B cell (primary cell): Measurements from ENCODE around the gene RBM20. TPM values are rescaled to one million over a fixed set of nuclear protein-coding genes. Genes with fewer than 3 reads are reported as not detected.

Experiments
- ATAC-seq: fragments of 200-7000 bp; cut with Tn5 transposase; one replicate; pipeline ENCODE4 v1.10.0; 2021; ENCODE audit warnings: low read depth, mild to moderate bottlenecking, moderate number of reproducible peaks, moderate library complexity
- CTCF ChIA-PET: fragments of 350-600 bp; sonication (Branson Sonifier 250); formaldehyde crosslinking; loops from one replicate; lab custom pipeline; 2021; ENCODE audit warnings: antibody characterized with exemption, inconsistent platforms; lab: Charles Lee
- POLR2A ChIA-PET: fragments of 350-600 bp; sonication (Branson Sonifier 250); formaldehyde crosslinking; loops from one replicate; lab custom pipeline; 2021; ENCODE audit warnings: antibody characterized with exemption; lab: Charles Lee
- DNase-seq: peaks from one replicate; pipeline ENCODE4 v3.0.0; 2013
- H2AFZ ChIP-seq: 2 replicates; pipeline ENCODE4 v1.6.1; 2012; ENCODE audit warnings: mild to moderate bottlenecking, low read depth, low read length; ENCODE audit not compliant: insufficient read depth, poor library complexity, severe bottlenecking
- H3K27ac ChIP-seq, 2 donors: 1 replicate in 1 of 2; 2 replicates in 1 of 2; pipeline ENCODE4 v1.5.1; 2012 to 2013; ENCODE audit warnings: low read length in 2 of 2, mild to moderate bottlenecking in 2 of 2, moderate library complexity in 1 of 2
- H3K27me3 ChIP-seq, 4 experiments: fragments of 200-600 bp in 1 of 4; sonication (generic) in 1 of 4; replicated peaks in 1 of 4; 1 replicate in 2 of 4; 2 replicates in 2 of 4; pipeline versions ENCODE4 v1.6.1 to v1.7.0; 2013 to 2016; ENCODE audit warnings: low read length in 3 of 4, mild to moderate bottlenecking in 2 of 4, mixed read lengths in 1 of 4, moderate library complexity in 1 of 4; ENCODE audit not compliant: insufficient read depth in 4 of 4, control insufficient read depth in 3 of 4; ENCODE audit errors: control extremely low read depth in 1 of 4
- H3K36me3 ChIP-seq, 2 experiments: replicated peaks in 1 of 2; 1 replicate in 1 of 2; 2 replicates in 1 of 2; pipeline versions ENCODE4 v1.6.1 to v1.7.1; 2013; ENCODE audit warnings: low read length in 1 of 2; ENCODE audit not compliant: insufficient read depth in 2 of 2, control insufficient read depth in 1 of 2; ENCODE audit errors: control extremely low read depth in 1 of 2, extremely low read depth in 1 of 2
- H3K4me1 ChIP-seq, 2 donors: fragments of 200-600 bp in 1 of 2; sonication (generic) in 1 of 2; 1 replicate in 1 of 2; 2 replicates in 1 of 2; pipeline versions ENCODE4 v1.5.1 to v1.6.1; 2013 to 2017; ENCODE audit warnings: low read length in 2 of 2; ENCODE audit not compliant: control insufficient read depth in 2 of 2, insufficient read depth in 2 of 2
- H3K4me2 ChIP-seq: replicated peaks from 2 replicates; pipeline ENCODE3; 2012; ENCODE audit warnings: mild to moderate bottlenecking, low read depth, low read length; ENCODE audit not compliant: poor library complexity, severe bottlenecking
- H3K4me3 ChIP-seq, 5 experiments: fragments of 200-600 bp in 1 of 5; sonication (generic) in 1 of 5; 1 replicate in 3 of 5; 2 replicates in 2 of 5; pipeline versions ENCODE4 v1.5.1 to v1.7.0; 2011 to 2016; ENCODE audit warnings: low read length in 4 of 5, mild to moderate bottlenecking in 4 of 5, low read depth in 2 of 5, control low read depth in 1 of 5, moderate library complexity in 1 of 5; ENCODE audit not compliant: insufficient read depth in 1 of 5; ENCODE audit errors: control extremely low read depth in 1 of 5, extremely low read depth in 1 of 5
- H3K79me2 ChIP-seq: fragments of 200-600 bp; sonication (generic); one replicate; pipeline ENCODE4 v1.6.0; 2016; ENCODE audit warnings: low read length; ENCODE audit not compliant: control insufficient read depth, insufficient read depth
- H3K9ac ChIP-seq: fragments of 200-600 bp; sonication (generic); 2 replicates; pipeline ENCODE4 v1.6.1; 2017; ENCODE audit warnings: mild to moderate bottlenecking, low read length, moderate library complexity
- H3K9me3 ChIP-seq, 3 donors: one replicate each; pipeline versions ENCODE4 v1.6.1 to v1.7.1; 2013; ENCODE audit warnings: low read length in 2 of 3; ENCODE audit not compliant: control insufficient read depth in 2 of 3, insufficient read depth in 1 of 3; ENCODE audit errors: control extremely low read depth in 1 of 3
- H4K20me1 ChIP-seq: 2 replicates; pipeline ENCODE4 v1.6.0; 2012; ENCODE audit warnings: mild to moderate bottlenecking, low read length; ENCODE audit not compliant: insufficient read depth, control insufficient read depth, poor library complexity, severe bottlenecking
- H3K27ac Mint-ChIP-seq: one replicate; pipeline ENCODE4 v1.8.0; 2021; ENCODE audit warnings: mixed read lengths
- H3K27me3 Mint-ChIP-seq: one replicate; pipeline ENCODE4 v1.8.0; 2021; ENCODE audit warnings: mixed read lengths
- H3K4me1 Mint-ChIP-seq: one replicate; pipeline ENCODE4 v1.8.0; 2021; ENCODE audit warnings: mixed read lengths
- H3K4me3 Mint-ChIP-seq: one replicate; pipeline ENCODE4 v1.8.0; 2021; ENCODE audit warnings: mixed read lengths
- H3K9me3 Mint-ChIP-seq: one replicate; pipeline ENCODE4 v1.8.0; 2022; ENCODE audit warnings: mixed read lengths; ENCODE audit not compliant: insufficient read depth
- EZH2 ChIP-seq: IDR thresholded peaks from 2 replicates; pipeline ENCODE4 v1.6.1; 2012; ENCODE audit warnings: borderline replicate concordance, low read depth, mild to moderate bottlenecking, moderate library complexity, low read length; ENCODE audit not compliant: insufficient read depth, poor library complexity, severe bottlenecking
- WGBS: methylation state at CpG from one replicate; pipeline ENCODE4 v1.1.5; 2013; ENCODE audit warnings: missing lambda C conversion rate; ENCODE audit not compliant: insufficient coverage; 5-methylcytosine and 5-hydroxymethylcytosine counted together
- intact Hi-C: fragments of 100-400 bp; cut with micrococcal nuclease; formaldehyde crosslinking; loops from one replicate; pipeline ENCODE4 v1.10.0; 2022
- polyA plus RNA-seq: library from polyadenylated mRNA; depleted of rRNA; stranded (reverse); fragments of >200 nt; gene quantifications from 2 replicates; pipeline ENCODE4 v1.2.3, GENCODE V29; 2012
- total RNA-seq, 2 donors: library from RNA; stranded (reverse); fragments of 120-200 nt in 1 of 2; gene quantifications; 1 replicate in 1 of 2; 2 replicates in 1 of 2; pipeline versions ENCODE4 v1.2.3 to v1.2.4, GENCODE V29; 2013 to 2022
- TF ChIP-seq, protein P1 (sequence below): fragments of 200-600 bp; IDR thresholded peaks from one replicate; pipeline ENCODE4 v1.8.0; 2022; ENCODE audit warnings: antibody characterized with exemption, mild to moderate bottlenecking

The RBM20 gene
- total and polyA plus RNA-seq, 2 donors (not counting 1 experiment from before 2014, with no cell fraction given) = not detected

GRCh38 chr10:110706690-110707098, 62.6 kb downstream of the RBM20 start:
- Histone ChIP-seq H3K9me3 (no peaks in the 10 kb centered on the region), H3K27me3 (no peaks in the 10 kb centered on the region), H4K20me1 (no peaks in the 10 kb centered on the region), H2AFZ (no peak overlapping the region), H3K4me2 (no peak overlapping the region), H3K79me2 (no peaks in the 10 kb centered on the region), H3K36me3 (no peaks in the 10 kb centered on the region), H3K4me1 (no peaks in the 10 kb centered on the region), H3K4me3 (no peak overlapping the region), H3K9ac (no peak overlapping the region), H3K27ac (no peak overlapping the region)
- Mint-ChIP-seq H3K27me3 (peaks cover 11% of the 10 kb centered on the region), H3K9me3 (no peaks in the 10 kb centered on the region), H3K4me1 (no peaks in the 10 kb centered on the region), H3K27ac (no peak overlapping the region), H3K4me3 (no peak overlapping the region)
- ChIA-PET CTCF (interaction anchor here (1.5 kb wide), 1 partner anchor 40 kb away, joined by 3 read pairs; no protein-coding TSS in a partner anchor), POLR2A (no interaction called here)
- intact Hi-C loops = no loop called here
- TF ChIP-seq, protein P1, sequence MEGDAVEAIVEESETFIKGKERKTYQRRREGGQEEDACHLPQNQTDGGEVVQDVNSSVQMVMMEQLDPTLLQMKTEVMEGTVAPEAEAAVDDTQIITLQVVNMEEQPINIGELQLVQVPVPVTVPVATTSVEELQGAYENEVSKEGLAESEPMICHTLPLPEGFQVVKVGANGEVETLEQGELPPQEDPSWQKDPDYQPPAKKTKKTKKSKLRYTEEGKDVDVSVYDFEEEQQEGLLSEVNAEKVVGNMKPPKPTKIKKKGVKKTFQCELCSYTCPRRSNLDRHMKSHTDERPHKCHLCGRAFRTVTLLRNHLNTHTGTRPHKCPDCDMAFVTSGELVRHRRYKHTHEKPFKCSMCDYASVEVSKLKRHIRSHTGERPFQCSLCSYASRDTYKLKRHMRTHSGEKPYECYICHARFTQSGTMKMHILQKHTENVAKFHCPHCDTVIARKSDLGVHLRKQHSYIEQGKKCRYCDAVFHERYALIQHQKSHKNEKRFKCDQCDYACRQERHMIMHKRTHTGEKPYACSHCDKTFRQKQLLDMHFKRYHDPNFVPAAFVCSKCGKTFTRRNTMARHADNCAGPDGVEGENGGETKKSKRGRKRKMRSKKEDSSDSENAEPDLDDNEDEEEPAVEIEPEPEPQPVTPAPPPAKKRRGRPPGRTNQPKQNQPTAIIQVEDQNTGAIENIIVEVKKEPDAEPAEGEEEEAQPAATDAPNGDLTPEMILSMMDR = no peak
- no peak for TF ChIP-seq EZH2
- 83% methylated on average over 4 of the region's 5 CpGs for WGBS
- DNase-seq (no peak), ATAC-seq (no peak)

GRCh38 chr10:110708776-110709443, 64.8 kb downstream of the RBM20 start:
- Histone ChIP-seq H3K27me3 (no peaks in the 10 kb centered on the region), H3K4me3 (no peak overlapping the region), H3K79me2 (no peaks in the 10 kb centered on the region), H3K27ac (no peak overlapping the region), H3K9me3 (no peaks in the 10 kb centered on the region), H2AFZ (no peak overlapping the region), H3K4me2 (no peak overlapping the region), H3K4me1 (no peaks in the 10 kb centered on the region), H3K9ac (no peak overlapping the region), H4K20me1 (no peaks in the 10 kb centered on the region), H3K36me3 (no peaks in the 10 kb centered on the region)
- 96% methylated on average over 5 of the region's 8 CpGs for WGBS
- DNase-seq (no peak), ATAC-seq (no peak)
- no peak for TF ChIP-seq EZH2
- TF ChIP-seq, protein P1 = no peak
- H3K4me3 Mint-ChIP-seq = no peak overlapping the region
- ChIA-PET CTCF (no interaction called here), POLR2A (no interaction called here)
- intact Hi-C loops = no loop called here
- H3K27me3 Mint-ChIP-seq = peaks cover 15% of the 10 kb centered on the region
- no peaks in the 10 kb centered on the region for H3K4me1 Mint-ChIP-seq
- H3K9me3 Mint-ChIP-seq = no peaks in the 10 kb centered on the region
- H3K27ac Mint-ChIP-seq = no peak overlapping the region
